GM12892 (cell line): ENCODE data around the gene ZBTB24.
"Not testable (repeated sequence)": the region's sequence is repeated elsewhere in the genome, so short reads cannot be mapped to it uniquely, and the experiment has no call there.

ENCODE experiments used
- DNase-seq: peaks from one replicate; pipeline ENCODE4 v3.0.0; 2011; ENCODE audit not compliant: insufficient read length
- FAIRE-seq: peaks from 2 replicates; lab custom pipeline; 2011; peaks lifted over from hg19 to GRCh38; lab: Jason Lieb, UNC
- POLR2A ChIP-seq: IDR thresholded peaks from 2 replicates; pipeline ENCODE4 v1.6.1; 2011; ENCODE audit warnings: low read depth, low read length, control low read depth
- POLR2AphosphoS5 ChIP-seq: IDR thresholded peaks from 2 replicates; pipeline ENCODE4 v1.6.1; 2011; ENCODE audit warnings: low read depth, low read length, control low read depth
- TAF1 ChIP-seq: IDR thresholded peaks from 2 replicates; pipeline ENCODE4 v1.6.1; 2011; ENCODE audit warnings: low read depth, mild to moderate bottlenecking, control low read depth, low read length, borderline replicate concordance

ZBTB24 gene

DNA sequence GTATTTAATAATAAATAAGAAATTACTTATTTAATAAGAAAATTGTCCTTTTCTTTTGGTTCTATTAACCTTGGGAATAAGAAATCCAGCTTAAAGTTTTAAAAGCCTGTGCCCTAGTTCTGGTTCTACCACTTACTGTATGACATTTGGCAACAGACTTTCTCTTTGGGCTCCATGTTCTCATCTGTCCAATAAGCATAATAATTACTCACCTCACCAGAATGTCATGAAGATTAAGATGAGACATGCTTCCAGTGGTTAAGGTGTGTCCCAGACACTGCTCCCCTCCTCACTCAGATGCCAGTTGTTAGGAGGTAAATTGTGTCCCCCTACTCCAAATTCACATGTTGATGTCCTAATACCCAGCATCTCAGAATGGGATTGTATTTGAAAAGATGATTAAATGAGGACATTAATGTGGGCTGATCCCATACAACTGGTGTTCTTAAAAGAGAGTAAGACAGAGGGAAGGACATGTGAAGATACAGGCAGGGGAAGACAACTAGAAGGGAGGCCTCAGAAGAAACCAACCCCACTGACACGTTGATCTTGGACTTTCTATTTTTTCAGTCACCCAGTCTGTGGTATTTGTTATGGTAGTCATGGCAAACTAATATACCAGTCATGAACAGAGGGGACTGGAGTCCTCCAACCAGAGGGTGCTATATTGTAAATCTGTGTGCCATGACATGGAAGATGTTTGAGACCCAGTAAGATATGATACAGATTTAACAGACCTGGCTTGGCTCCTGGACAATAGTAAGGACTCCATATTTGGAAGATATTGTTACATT lies 21.1 kb downstream of the ZBTB24 start:
- FAIRE-seq (no peak), DNase-seq (no peak)
- no peak for TF ChIP-seq TAF1
- no peak for TF ChIP-seq POLR2AphosphoS5
- TF ChIP-seq POLR2A, result no peak

DNA sequence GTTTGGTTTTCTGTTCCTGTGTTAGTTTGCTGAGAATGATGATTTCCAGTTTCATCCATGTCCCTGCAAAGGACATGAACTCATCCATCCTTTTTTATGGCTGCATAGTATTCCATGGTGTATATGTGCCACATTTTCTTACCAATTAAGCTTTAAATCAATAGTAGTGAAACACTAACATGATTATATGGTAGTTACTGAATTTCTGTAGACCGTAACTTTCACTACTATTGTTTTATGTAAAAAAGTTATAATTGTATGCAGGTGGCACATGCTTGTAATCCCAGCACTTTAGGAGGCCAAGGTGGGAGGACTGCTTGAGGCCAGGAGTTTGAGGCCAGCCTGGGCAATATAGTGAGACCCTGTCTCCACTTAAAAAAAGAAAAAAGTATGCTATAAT lies 21.8 kb downstream of the ZBTB24 start:
- not testable (repeated sequence) for DNase-seq, FAIRE-seq

DNA sequence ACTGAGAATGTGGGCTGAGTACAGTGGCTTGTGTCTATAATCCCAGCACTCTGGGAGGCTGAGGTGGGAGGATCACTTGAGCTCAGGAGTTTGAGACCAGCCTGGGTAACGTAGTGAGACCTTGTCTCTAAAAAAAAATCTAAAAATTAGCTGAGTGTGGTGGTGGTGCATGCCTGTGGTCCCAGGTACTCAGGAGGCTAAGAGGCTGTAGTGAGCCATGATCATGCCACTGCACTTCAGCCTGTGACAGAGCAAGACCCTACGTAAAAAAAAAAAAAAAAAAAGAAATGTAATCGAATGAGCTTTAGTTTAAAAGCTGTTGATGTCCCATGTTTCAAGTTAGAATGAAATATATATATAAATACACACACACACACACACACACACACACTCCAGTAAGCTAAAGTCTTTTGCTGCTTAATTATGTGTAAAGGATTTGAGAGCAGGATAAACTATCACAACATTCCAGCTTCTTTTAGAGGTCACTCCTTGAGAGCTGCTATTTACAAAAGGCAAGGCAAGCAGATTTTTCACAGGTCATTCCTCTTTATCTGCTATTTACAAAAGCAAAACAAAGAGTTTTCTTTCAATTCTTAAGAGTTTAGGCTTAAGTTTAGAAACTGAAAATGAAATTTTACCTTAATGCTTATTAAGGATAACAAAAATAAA lies 22.7 kb downstream of the ZBTB24 start:
- no peak for TF ChIP-seq POLR2AphosphoS5
- no peak for TF ChIP-seq POLR2A
- no peak for TF ChIP-seq TAF1
- DNase-seq (no peak), FAIRE-seq (no peak)

DNA sequence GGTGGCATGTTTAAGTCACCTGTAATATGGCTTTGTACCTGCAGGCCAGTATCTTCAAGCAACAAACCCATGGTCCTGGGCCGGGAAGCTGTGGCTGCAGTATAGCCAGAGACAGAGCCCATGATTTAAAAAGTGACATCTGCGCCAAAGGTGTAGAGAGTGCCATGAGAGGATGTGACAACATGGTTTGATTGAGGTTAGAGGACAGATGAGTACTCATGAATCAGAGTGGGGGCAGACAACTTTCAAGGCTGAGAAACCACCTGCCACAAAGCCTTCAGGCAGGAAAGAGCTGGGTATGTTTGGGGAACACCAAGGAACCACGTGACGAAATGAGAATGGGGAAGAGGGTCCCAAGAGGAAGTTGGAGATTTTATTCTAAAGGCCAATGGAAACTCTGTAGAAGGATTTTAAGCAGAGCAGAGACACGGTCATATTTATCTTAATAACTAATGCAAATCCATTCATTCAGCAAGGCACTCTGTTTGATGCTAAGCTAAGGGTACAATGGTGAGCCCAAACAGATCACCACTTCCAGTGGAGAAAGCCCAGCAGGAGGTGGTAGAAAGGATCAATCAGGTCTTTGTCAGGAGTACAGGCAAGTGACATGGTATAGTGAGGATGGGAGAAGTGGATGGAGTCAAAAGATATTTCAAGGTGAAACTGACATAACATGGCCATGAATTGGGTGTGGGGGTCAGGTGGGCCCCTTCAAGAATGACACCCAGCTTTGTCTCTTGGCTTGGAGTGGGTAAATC lies 24.1 kb downstream of the ZBTB24 start:
- DNase-seq (no peak), FAIRE-seq (peak; percentile 81)
- TF ChIP-seq TAF1, result no peak
- no peak for TF ChIP-seq POLR2AphosphoS5
- TF ChIP-seq POLR2A, result 0 out of 2 replicates have a peak, but pooled peaks have one; percentile 16

DNA sequence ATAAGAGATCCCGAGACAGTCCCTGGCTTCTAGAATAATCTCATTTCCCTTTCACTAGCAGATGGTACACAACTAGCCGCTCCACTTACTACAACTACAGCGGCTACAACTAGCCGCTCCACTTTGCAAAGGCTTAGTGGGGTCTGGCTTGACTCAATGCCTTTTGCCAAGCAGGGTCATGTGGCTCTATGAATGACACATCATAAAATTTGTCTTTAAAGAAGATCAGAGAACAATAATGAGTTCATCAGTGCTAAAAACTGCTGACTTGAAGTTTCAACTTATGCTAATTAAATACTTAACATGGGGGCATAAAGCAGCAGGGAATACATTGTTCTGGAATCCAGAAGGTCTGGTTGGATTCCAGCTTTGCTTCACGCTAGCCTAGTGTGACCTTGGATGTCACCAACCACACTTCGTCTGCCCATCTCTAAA lies 25.4 kb downstream of the ZBTB24 start:
- DNase-seq (no peak), FAIRE-seq (peak; percentile 64)

DNA sequence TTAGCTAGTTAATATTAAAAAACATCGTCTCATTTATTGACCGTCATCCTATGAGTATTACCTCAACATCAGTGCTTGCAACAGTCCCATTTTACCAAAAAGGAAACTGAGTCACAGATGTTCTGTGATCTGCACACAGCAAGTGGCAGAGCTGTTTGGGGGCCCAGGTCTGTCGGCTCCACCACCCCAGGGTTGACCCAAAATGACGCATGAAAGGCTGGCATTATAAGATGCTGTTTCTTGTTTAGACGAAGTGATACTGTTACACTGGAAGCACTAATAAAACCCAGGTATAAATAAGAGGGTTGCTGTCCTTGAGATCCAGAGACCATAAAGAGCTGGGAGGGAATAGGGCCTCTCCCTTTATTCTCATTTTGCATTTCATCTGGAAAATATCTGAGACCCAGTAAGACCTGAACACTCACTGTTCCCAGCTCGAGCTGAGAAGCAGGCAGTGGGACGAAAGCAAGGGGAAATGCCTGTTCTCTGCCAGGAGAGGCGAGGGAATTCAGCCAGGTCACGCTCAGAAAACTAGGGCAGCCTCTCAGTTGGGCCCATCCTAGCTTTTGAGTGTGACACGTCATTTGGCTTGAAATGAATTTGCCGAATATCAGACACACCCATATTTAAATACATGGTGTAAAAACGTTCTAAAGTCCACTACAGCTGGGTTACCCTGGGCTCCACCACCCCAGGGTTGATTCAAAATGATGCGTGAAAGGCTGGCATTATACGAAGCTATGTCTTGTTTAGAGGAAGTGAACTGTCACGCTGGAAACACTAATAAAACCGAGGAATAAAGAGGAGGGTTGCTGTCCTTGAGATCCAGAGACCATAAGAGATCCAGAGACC lies 26.1 kb downstream of the ZBTB24 start:
- DNase-seq, result no peak
- no peak for TF ChIP-seq POLR2AphosphoS5
- FAIRE-seq, result peak; percentile 62

More for the DNA sequence above, 25.4 kb downstream of the ZBTB24 start:
- TF ChIP-seq POLR2A (no peak), TAF1 (no peak), POLR2AphosphoS5 (no peak)

DNA sequence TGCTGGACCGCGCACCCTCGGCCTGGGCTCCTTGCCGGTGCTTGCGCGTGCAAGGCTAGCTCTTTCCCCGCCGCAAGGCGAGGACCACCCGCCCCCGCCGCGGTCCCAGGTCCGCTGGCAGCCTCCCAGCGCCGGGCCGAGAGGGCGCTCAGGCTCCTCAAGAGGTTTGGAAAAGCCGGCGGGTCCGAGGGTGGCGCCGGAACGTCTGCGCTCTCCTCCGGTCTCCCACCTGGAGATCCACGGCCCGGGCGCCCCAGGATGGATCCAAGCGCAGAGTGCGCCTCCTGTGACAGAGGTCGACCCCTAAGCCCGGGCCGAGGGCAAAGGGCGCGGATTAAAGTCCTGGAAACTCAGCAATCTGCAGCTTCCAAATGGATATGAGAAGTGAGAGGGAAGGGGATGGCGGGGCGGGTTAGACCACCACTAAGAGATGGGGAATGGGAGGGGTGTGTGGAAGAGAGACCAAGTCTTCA lies 26.9 kb downstream of the ZBTB24 start:
- FAIRE-seq (no peak), DNase-seq (no peak)
- TF ChIP-seq TAF1, result no peak
- no peak for TF ChIP-seq POLR2AphosphoS5
- no peak for TF ChIP-seq POLR2A

DNA sequence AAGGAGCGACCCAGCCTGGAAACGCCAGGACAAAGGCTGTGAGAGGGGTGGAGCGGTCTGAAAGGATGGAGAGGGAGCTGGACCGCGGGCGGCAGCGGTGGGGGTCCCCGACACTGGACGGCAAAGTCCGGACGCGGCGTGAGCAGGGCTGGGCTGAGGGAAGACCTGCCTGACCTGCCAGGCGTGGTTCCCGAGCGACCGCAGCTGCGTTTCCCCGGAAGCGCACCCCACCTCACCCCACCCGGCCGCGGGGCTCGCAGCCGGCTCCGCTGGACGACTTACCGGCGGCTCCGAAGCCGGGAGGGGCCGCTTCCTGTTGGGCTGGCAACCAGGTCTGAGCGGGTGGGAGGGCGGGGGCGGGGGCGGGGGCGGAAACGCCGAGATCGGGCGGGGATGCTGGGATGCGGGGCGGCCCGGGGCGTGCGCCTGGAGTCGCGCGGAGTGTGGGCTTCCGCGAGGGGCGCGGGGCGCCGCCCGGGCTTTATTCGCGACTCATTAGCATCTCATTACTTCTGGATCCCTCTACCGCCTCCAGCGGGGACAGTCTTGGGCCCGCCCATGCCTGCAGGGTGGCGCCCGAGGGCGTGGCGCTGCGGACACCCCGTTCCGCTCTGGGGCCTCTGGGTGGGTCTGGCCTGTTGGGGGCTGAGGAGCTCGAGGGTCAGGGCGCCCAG lies 27.4 kb downstream of the ZBTB24 start, which contains the start of gene MICAL1:
MICAL1 (minus strand) TSS at position 336 of the 674 bp plus-strand sequence. CDS start 1,576 bp downstream, outside the sequence.
- DNase-seq (peak; percentile 74), FAIRE-seq (peak; percentile 79)
- TF ChIP-seq POLR2A (peak; percentile 79), POLR2AphosphoS5 (peak; percentile 75), TAF1 (0 out of 2 replicates have a peak, but pooled peaks have one; percentile 8)

DNA sequence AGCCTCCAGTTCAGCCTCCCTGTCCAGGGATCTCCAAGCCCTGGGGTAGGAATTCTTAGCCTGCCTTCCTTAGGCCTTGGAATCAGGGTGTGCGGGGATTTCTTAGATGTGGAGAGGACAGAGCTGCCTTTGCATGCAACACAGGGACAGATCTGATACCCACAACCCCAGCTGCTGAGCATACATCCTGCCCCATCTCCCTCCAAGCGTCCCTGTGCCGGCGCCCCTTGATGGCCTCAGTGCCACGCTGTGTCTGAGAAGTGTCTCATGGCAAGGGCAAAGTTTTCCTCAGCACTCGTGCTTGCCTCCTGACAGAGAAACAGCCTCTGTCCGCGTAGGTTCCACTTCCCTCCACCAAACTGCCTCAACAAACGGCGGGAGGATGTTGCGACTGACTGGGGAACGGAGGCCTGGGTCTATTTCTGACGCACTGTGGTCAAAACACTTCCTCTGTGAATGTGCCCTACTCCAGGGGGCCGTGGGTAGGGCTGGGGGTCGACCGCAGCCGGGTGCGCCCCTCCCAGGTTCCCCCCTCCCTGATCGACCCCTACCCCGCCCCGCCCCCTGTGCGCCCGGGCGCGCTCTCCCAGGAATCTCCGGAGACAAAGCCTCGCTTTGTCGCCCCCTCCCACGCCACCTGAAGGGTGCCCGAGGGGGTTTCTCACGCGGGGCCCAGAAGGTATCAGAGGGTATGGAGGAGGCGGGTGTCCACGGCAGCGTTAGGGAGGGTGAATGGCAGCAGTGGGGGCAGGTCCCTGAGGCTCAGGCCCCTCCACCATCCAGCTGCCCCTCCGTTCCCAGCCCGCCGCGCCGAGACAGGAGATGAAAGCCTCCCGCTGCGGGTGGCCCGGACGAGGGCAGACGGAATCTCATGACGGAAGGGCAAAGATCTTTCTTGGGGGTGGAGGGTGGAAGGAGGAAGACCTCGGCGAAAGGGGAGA lies 28.3 kb downstream of the ZBTB24 start:
- peak; percentile 91 for FAIRE-seq
- TF ChIP-seq TAF1 (0 out of 2 replicates have a peak, but pooled peaks have one; percentile 44), POLR2A (peak; percentile 90), POLR2AphosphoS5 (peak; percentile 87)
- DNase-seq, result peak; percentile 56
